Left ventricle myocardium inferior (tissue), 1 donor: ENCODE results near the gene MYO18B. TPM values are rescaled to one million over a fixed set of nuclear protein-coding genes. Genes with fewer than 3 reads are reported as not detected.

ENCODE experiments used
- DNase-seq: peaks from one replicate; pipeline ENCODE4 v3.0.0-alpha.2; 2020
- H3K27ac ChIP-seq: fragments of 200-600 bp; replicated peaks from 2 replicates; pipeline ENCODE4 v1.8.0; 2021
- H3K27me3 ChIP-seq: fragments of 200-600 bp; 2 replicates; pipeline ENCODE4 v1.8.0; 2021; ENCODE audit warnings: low read depth
- H3K36me3 ChIP-seq: fragments of 200-600 bp; 2 replicates; pipeline ENCODE4 v1.8.0; 2021
- H3K4me1 ChIP-seq: fragments of 200-600 bp; 2 replicates; pipeline ENCODE4 v1.8.0; 2021
- H3K4me3 ChIP-seq: fragments of 200-600 bp; 2 replicates; pipeline ENCODE4 v1.8.0; 2021; ENCODE audit warnings: mild to moderate bottlenecking, moderate library complexity
- H3K9me3 ChIP-seq: fragments of 200-600 bp; replicated peaks from 2 replicates; pipeline ENCODE4 v1.8.0; 2021
- intact Hi-C: fragments of 100-400 bp; cut with micrococcal nuclease; formaldehyde crosslinking; loops from one replicate; pipeline ENCODE4 v1.11.0; 2022
- total RNA-seq: library from RNA; stranded (reverse); fragmentation: NEBNext Ultra II Directional; extraction: Animal tissue kit (Norgen Biotek cat#: 25700); gene quantifications from one replicate; pipeline ENCODE4 v1.2.1, GENCODE V29; 2021
- TF ChIP-seq, protein P1 (sequence below): fragments of 200-600 bp; IDR thresholded peaks from 2 replicates; pipeline ENCODE4 v1.8.0; 2021; ENCODE audit warnings: antibody characterized with exemption, mild to moderate bottlenecking, borderline replicate concordance
- donor health status: DM: no; HTN: yes; CAD: no; lungs with severe emphysema.

MYO18B gene
- total RNA-seq, 1 donor from 2014 or later = 163 TPM

DNA sequence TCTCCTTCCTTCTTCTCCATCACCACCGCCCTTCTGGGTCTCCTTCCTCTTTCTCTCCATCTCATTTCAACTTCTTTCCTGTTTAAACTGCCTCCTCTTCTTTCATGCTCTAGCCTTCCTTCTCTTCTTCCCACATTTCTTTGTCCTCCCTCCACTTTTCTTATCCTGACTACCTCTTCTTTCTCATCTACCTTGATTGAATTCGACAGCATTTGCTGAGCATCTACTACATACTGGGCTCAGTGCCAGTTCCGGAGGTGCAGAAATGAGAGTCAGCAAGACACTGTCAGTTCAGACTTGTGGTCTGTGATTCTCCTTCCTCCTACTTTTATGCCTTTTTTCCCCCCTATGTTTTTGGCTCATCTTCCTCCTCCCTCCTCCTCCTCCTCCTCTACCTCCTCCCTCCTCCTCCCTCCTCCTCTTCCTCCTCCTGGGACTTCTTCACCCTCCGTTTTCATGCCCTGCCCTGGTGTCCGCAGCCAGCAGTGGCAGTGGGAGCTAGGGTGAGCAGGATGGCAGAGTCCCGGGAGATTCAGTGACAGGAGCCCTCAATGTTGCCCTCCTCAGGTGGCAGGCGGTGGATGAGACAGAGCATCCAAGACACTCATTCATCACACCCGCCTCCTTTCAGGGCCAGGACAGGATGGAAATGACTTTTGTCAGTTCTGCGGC, 281.3 kb downstream of the MYO18B start:
- intact Hi-C loops = no loop called here
- H3K27me3 ChIP-seq = no peaks in the 10 kb centered on the region
- H3K4me1 ChIP-seq = no peaks in the 10 kb centered on the region
- H3K4me3 ChIP-seq = no peak overlapping the region
- peaks cover 9% of the 10 kb centered on the region for H3K9me3 ChIP-seq
- H3K27ac ChIP-seq = no peak overlapping the region
- H3K36me3 ChIP-seq = peaks cover 18% of the 10 kb centered on the region
- no peak for DNase-seq
- TF ChIP-seq, protein P1, sequence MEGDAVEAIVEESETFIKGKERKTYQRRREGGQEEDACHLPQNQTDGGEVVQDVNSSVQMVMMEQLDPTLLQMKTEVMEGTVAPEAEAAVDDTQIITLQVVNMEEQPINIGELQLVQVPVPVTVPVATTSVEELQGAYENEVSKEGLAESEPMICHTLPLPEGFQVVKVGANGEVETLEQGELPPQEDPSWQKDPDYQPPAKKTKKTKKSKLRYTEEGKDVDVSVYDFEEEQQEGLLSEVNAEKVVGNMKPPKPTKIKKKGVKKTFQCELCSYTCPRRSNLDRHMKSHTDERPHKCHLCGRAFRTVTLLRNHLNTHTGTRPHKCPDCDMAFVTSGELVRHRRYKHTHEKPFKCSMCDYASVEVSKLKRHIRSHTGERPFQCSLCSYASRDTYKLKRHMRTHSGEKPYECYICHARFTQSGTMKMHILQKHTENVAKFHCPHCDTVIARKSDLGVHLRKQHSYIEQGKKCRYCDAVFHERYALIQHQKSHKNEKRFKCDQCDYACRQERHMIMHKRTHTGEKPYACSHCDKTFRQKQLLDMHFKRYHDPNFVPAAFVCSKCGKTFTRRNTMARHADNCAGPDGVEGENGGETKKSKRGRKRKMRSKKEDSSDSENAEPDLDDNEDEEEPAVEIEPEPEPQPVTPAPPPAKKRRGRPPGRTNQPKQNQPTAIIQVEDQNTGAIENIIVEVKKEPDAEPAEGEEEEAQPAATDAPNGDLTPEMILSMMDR = no peak

DNA sequence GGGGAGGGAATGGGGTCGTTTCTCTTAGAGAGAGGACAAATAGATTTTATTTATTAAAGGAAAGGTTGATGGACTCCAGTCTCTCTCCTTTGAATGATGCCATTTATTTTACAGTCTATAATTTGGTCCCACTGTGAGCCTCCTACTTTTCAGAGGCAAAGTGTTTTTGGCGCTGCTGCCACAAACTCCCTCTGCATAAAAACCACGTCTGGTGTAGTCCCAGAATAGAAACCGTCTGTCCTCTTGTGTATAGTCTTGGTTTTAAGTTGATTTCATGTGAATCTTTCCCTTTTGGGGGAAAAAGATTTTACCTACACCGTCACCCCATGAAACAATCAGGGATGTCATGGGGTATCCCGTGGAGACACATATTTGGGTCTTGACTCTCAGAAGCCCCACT, 283.6 kb downstream of the MYO18B start:
- DNase-seq = no peak
- no peaks in the 10 kb centered on the region for H3K4me1 ChIP-seq
- no peak overlapping the region for H3K27ac ChIP-seq
- H3K4me3 ChIP-seq = no peak overlapping the region
- H3K9me3 ChIP-seq = peaks cover 9% of the 10 kb centered on the region
- H3K36me3 ChIP-seq = peaks cover 18% of the 10 kb centered on the region
- intact Hi-C loops = no loop called here
- TF ChIP-seq, protein P1 = no peak
- no peaks in the 10 kb centered on the region for H3K27me3 ChIP-seq

DNA sequence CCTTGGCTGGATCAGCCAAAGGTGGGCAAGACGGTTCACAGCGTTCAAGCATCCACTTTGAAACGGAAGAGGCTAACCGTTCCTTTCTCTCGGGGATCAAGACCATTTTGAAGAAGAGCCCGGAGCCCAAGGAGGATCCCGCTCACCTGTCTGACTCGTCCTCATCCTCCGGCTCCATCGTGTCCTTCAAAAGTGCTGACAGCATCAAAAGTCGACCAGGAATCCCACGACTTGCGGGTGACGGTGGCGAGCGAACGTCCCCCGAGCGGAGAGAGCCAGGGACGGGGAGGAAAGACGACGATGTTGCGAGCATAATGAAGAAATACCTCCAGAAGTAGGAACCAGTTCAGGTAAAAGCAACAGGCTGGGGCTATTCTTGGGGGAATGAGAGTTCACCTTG, 285.4 kb downstream of the MYO18B start:
- intact Hi-C loops = no loop called here
- TF ChIP-seq, protein P1 = no peak
- no peak for DNase-seq
- Histone ChIP-seq H3K4me3 (no peak overlapping the region), H3K27me3 (no peaks in the 10 kb centered on the region), H3K27ac (no peak overlapping the region), H3K9me3 (peaks cover 9% of the 10 kb centered on the region), H3K4me1 (no peaks in the 10 kb centered on the region), H3K36me3 (peaks cover 18% of the 10 kb centered on the region)

DNA sequence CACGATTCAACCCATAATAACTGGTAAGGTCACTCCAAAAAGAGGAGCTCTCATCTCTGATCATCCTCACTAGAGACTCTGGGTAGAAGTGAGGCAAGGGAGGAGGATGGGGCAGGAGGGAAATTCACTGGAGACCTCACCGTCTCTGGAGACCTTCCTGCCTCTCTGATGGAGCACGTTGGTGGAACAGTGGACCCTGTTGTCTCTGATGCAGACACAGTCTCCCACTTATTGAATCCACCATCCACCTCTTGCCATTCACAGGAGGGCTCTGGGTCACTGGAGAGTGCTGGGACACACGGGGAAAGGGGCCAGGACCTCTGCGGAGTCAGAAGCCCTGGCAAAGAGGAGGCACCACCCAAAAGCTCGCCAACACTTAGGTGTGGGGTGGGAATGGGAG, 289.7 kb downstream of the MYO18B start:
- peaks cover 12% of the 10 kb centered on the region for H3K36me3 ChIP-seq
- no peaks in the 10 kb centered on the region for H3K4me1 ChIP-seq
- H3K9me3 ChIP-seq = peaks cover 10% of the 10 kb centered on the region
- no peaks in the 10 kb centered on the region for H3K27me3 ChIP-seq
- no peak overlapping the region for H3K27ac ChIP-seq
- intact Hi-C loops = no loop called here
- no peak for DNase-seq
- TF ChIP-seq, protein P1 = no peak
- H3K4me3 ChIP-seq = no peak overlapping the region

DNA sequence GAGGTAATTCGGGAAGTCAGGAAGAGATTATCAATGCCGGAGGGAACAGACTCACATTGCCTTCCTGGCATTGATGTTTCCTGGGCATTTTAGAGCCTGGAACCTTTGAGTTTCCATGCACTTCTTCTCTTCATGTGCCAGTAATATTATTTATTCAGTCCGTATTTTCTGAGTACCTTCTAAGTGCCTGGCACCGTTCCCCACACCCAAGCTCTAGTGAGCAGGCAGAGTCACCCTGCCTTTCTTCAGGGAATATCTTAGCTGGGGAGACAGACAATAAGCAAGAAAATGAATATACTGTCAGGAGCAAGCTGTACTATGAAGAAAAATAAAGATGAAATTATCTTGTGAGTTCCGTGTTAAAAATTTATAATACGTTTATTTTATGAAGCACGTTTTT, 291.1 kb downstream of the MYO18B start:
- Histone ChIP-seq H3K36me3 (no peaks in the 10 kb centered on the region), H3K4me3 (no peak overlapping the region), H3K27me3 (no peaks in the 10 kb centered on the region), H3K9me3 (peaks cover 10% of the 10 kb centered on the region), H3K4me1 (no peaks in the 10 kb centered on the region), H3K27ac (no peak overlapping the region)
- no peak for DNase-seq
- TF ChIP-seq, protein P1 = no peak
- intact Hi-C loops = no loop called here
